LNCAP (cell line): ENCODE data around the gene IL16.

Experiments
- CTCF ChIP-seq: fragments of 450-650 bp; IDR thresholded peaks from 2 replicates; pipeline ENCODE4 v1.5.1; 2017; ENCODE audit warnings: mild to moderate bottlenecking

The IL16 gene

GRCh38 chr15:81197255-81197630, 564 bp downstream of the IL16 start:
- no peak for TF ChIP-seq CTCF

- TF ChIP-seq CTCF = no peak
These were observed 1.1 kb downstream of the IL16 start for GRCh38 chr15:81197688-81198281.

- no peak for TF ChIP-seq CTCF
These were observed 2.5 kb downstream of the IL16 start for GRCh38 chr15:81199031-81199779.

- no peak for TF ChIP-seq CTCF
These were observed 9.3 kb downstream of the IL16 start for GRCh38 chr15:81206018-81206417.

- no peak for TF ChIP-seq CTCF
These were observed 13.0 kb downstream of the IL16 start for GRCh38 chr15:81209635-81210034.

- TF ChIP-seq CTCF = no peak
These were observed 14.7 kb downstream of the IL16 start for GRCh38 chr15:81211376-81211775.

GRCh38 chr15:81213982-81214381, 17.3 kb downstream of the IL16 start:
- no peak for TF ChIP-seq CTCF

GRCh38 chr15:81215531-81215930, 18.9 kb downstream of the IL16 start:
- TF ChIP-seq CTCF = no peak
